Upper lobe of right lung (tissue), 1 donor: ENCODE results near the gene SSC4D. TPM values are rescaled to one million over a fixed set of nuclear protein-coding genes. Genes with fewer than 3 reads are reported as not detected.
A peak's percentile ranks its signal among the peaks of the same experiment; 100 is the strongest.

Experiments
- ATAC-seq: fragments of 200-7000 bp; cut with Tn5 transposase; one replicate; pipeline ENCODE4 v1.9.1; 2020; ENCODE audit warnings: mild to moderate bottlenecking, moderate library complexity
- DNase-seq: peaks from one replicate; pipeline ENCODE4 v3.0.0-alpha.2; 2020
- H3K27ac ChIP-seq: fragments of 200-600 bp; one replicate; pipeline ENCODE4 v1.8.0; 2022
- H3K27me3 ChIP-seq: fragments of 200-600 bp; one replicate; pipeline ENCODE4 v1.8.0; 2022; ENCODE audit warnings: mild to moderate bottlenecking
- H3K36me3 ChIP-seq: fragments of 200-600 bp; one replicate; pipeline ENCODE4 v1.8.0; 2022
- H3K4me1 ChIP-seq: fragments of 200-600 bp; one replicate; pipeline ENCODE4 v1.8.0; 2022
- H3K4me3 ChIP-seq: fragments of 200-600 bp; one replicate; pipeline ENCODE4 v1.8.0; 2022; ENCODE audit warnings: mild to moderate bottlenecking
- H3K9me3 ChIP-seq: fragments of 200-600 bp; one replicate; pipeline ENCODE4 v1.8.0; 2022
- intact Hi-C: fragments of 100-400 bp; cut with DNase I; formaldehyde crosslinking; loops from one replicate; pipeline ENCODE4 v1.11.0; 2022
- total RNA-seq: library from RNA; stranded (reverse); fragmentation: NEBNext Ultra II Directional; extraction: Animal tissue kit (Norgen Biotek cat#: 25700); gene quantifications from one replicate; pipeline ENCODE4 v1.2.1, GENCODE V29; 2021
- TF ChIP-seq, protein P1 (sequence below): fragments of 200-600 bp; IDR thresholded peaks from one replicate; pipeline ENCODE4 v1.8.0; 2022; ENCODE audit warnings: antibody characterized with exemption
- donor health status: DM: no; HTN: yes; CAD: no; lungs with severe emphysema.

The SSC4D gene
- total RNA-seq, 1 donor from 2014 or later, result 1.1 TPM

DNA sequence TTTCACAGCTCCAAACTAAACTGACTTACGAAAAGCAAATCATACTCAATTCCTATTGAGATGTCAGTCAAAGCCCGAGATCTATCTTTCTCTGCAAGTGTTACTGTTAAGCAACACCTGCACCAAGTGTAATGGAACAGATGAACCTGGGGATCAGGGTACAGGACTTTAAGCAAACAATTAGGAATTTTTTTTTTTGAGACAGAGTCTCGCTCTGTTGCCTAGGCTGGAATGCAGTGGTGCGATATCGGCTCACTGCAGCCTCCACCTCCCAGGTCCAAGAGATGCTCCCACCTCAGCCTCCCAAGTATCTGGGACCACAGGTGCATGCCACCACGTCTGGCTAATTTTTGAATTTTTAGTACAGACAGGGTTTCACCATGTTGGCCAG is 65.6 kb downstream of the SSC4D start:
- ATAC-seq, result no peak
- Histone ChIP-seq H3K4me3 (no peak overlapping the region), H3K4me1 (peaks cover 34% of the 10 kb centered on the region), H3K9me3 (no peaks in the 10 kb centered on the region), H3K27me3 (no peaks in the 10 kb centered on the region), H3K27ac (no peak overlapping the region), H3K36me3 (peaks cover 51% of the 10 kb centered on the region)
- TF ChIP-seq, protein P1, sequence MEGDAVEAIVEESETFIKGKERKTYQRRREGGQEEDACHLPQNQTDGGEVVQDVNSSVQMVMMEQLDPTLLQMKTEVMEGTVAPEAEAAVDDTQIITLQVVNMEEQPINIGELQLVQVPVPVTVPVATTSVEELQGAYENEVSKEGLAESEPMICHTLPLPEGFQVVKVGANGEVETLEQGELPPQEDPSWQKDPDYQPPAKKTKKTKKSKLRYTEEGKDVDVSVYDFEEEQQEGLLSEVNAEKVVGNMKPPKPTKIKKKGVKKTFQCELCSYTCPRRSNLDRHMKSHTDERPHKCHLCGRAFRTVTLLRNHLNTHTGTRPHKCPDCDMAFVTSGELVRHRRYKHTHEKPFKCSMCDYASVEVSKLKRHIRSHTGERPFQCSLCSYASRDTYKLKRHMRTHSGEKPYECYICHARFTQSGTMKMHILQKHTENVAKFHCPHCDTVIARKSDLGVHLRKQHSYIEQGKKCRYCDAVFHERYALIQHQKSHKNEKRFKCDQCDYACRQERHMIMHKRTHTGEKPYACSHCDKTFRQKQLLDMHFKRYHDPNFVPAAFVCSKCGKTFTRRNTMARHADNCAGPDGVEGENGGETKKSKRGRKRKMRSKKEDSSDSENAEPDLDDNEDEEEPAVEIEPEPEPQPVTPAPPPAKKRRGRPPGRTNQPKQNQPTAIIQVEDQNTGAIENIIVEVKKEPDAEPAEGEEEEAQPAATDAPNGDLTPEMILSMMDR, result no peak
- no peak for DNase-seq
- intact Hi-C loops, result no loop called here

GRCh38 chr7:76343294-76343930 is 66.1 kb downstream of the SSC4D start:
- intact Hi-C loops, result no loop called here
- TF ChIP-seq, protein P1, result no peak
- Histone ChIP-seq H3K9me3 (no peaks in the 10 kb centered on the region), H3K36me3 (peaks cover 48% of the 10 kb centered on the region), H3K27ac (no peak overlapping the region), H3K4me3 (no peak overlapping the region), H3K4me1 (peaks cover 33% of the 10 kb centered on the region), H3K27me3 (no peaks in the 10 kb centered on the region)
- DNase-seq (no peak), ATAC-seq (no peak)

GRCh38 chr7:76342222-76342621 is 67.3 kb downstream of the SSC4D start:
- intact Hi-C loops, result no loop called here
- H3K27ac ChIP-seq, result no peak overlapping the region
- TF ChIP-seq, protein P1, result no peak
- H3K4me3 ChIP-seq, result no peak overlapping the region
- DNase-seq, result no peak
- H3K4me1 ChIP-seq, result peaks cover 26% of the 10 kb centered on the region
- peaks cover 46% of the 10 kb centered on the region for H3K36me3 ChIP-seq
- peak; percentile 23 for ATAC-seq
- no peaks in the 10 kb centered on the region for H3K27me3 ChIP-seq
- no peaks in the 10 kb centered on the region for H3K9me3 ChIP-seq

GRCh38 chr7:76340617-76341131 is 68.8 kb downstream of the SSC4D start:
- ATAC-seq (no peak), DNase-seq (no peak)
- intact Hi-C loops, result no loop called here
- peaks cover 13% of the 10 kb centered on the region for H3K4me1 ChIP-seq
- H3K4me3 ChIP-seq, result no peak overlapping the region
- H3K27me3 ChIP-seq, result no peaks in the 10 kb centered on the region
- TF ChIP-seq, protein P1, result no peak
- peak overlapping the region; percentile 4 for H3K27ac ChIP-seq
- no peaks in the 10 kb centered on the region for H3K9me3 ChIP-seq
- H3K36me3 ChIP-seq, result peaks cover 32% of the 10 kb centered on the region

Other genes starting within 250 kb of the SSC4D start
- 1.1 TPM for gene SRRM3, start 207.8 kb downstream of the SSC4D start, total RNA-seq
- 494 TPM for gene HSPB1, start 107.0 kb downstream of the SSC4D start, total RNA-seq
- 102 TPM for gene YWHAG, start 50.7 kb downstream of the SSC4D start, total RNA-seq
- 0.84 TPM for gene ZP3, start 15.3 kb upstream of the SSC4D start, total RNA-seq
- 25.6 TPM for gene DTX2, start 52.0 kb upstream of the SSC4D start, total RNA-seq
- gene UPK3B, start 100.9 kb upstream of the SSC4D start, total RNA-seq, result 25.2 TPM
- 0.90 TPM for gene SPDYE16, start 133.6 kb upstream of the SSC4D start, total RNA-seq
- gene POMZP3, start 217.6 kb upstream of the SSC4D start, total RNA-seq, result 12.0 TPM